ENCODE measurements around the gene FSD2. TPM values are rescaled to one million over a fixed set of nuclear protein-coding genes. Genes with fewer than 3 reads are reported as not detected.
"Not testable (repeated sequence)": the region's sequence is repeated elsewhere in the genome, so short reads cannot be mapped to it uniquely, and the experiment has no call there.

The FSD2 gene
- total and polyA plus RNA-seq, 10 donors = 0.02 to 0.03 (median 0.02) TPM; not detected in 7

GRCh38 chr15:82828075-82828474 is 22.2 kb upstream of the FSD2 start:
- DNase-seq = no peak
- peaks cover 0 to 16% (median 5%) of the 10 kb centered on the region in 6 donors for H3K4me1 ChIP-seq
- H3K36me3 ChIP-seq = peaks cover 5 to 100% (median 100%) of the 10 kb centered on the region in 6 donors
- no peak overlapping the region for H3K27ac ChIP-seq
- H3K27me3 ChIP-seq (replicated peaks in 1 of 7) = no peaks in the 10 kb centered on the region
- WGBS, 5 donors = 82 to 92% (median 87%) methylated on average over 1 of the region's 1 CpG
- TF ChIP-seq POLR2A (IDR thresholded peaks at IDR 0.05) = no peak
- no peak for TF ChIP-seq CTCF (IDR thresholded peaks at IDR 0.05 in 8 of 11, conservative IDR thresholded peaks at IDR 0.05 in 3 of 11)
- TF ChIP-seq POLR2AphosphoS5 (IDR thresholded peaks at IDR 0.05) = no peak
- no peak overlapping the region for H3K4me3 ChIP-seq
- H3K9me3 ChIP-seq = no peaks in the 10 kb centered on the region
- intact Hi-C loops (cut with DNase I; ENCODE audit: low total_unique reads) = no loop called here

- no peaks in the 10 kb centered on the region for H3K27me3 ChIP-seq (replicated peaks in 1 of 7)
- no peak overlapping the region for H3K4me3 ChIP-seq
- no peak overlapping the region for H3K27ac ChIP-seq
- WGBS, 5 donors = 88 to 96% (median 92%) methylated on average over 5 of the region's 5 CpGs
- no peak for DNase-seq
- no peaks in the 10 kb centered on the region for H3K9me3 ChIP-seq
- TF ChIP-seq CTCF (IDR thresholded peaks at IDR 0.05 in 8 of 11, conservative IDR thresholded peaks at IDR 0.05 in 3 of 11) = no peak
- TF ChIP-seq POLR2A (IDR thresholded peaks at IDR 0.05) = no peak
- TF ChIP-seq POLR2AphosphoS5 (IDR thresholded peaks at IDR 0.05) = no peak
- no peaks in the 10 kb centered on the region for H3K4me1 ChIP-seq
- peaks cover 3 to 100% (median 91%) of the 10 kb centered on the region in 6 donors for H3K36me3 ChIP-seq
- intact Hi-C loops (cut with DNase I; ENCODE audit: low total_unique reads) = no loop called here
These were observed 17.2 kb upstream of the FSD2 start for GRCh38 chr15:82823049-82823448.

- H3K4me1 ChIP-seq; H3K27ac ChIP-seq; intact Hi-C loops (cut with DNase I; ENCODE audit: low total_unique reads); DNase-seq; H3K9me3 ChIP-seq; H3K4me3 ChIP-seq; H3K27me3 ChIP-seq (replicated peaks in 1 of 7): not testable (repeated sequence)
- H3K36me3 ChIP-seq = peaks cover 3 to 100% (median 91%) of the 10 kb centered on the region in 6 donors
These were observed 16.0 kb upstream of the FSD2 start for GRCh38 chr15:82821851-82822250.

GRCh38 chr15:82821396-82821795 is 15.5 kb upstream of the FSD2 start:
- H3K9me3 ChIP-seq; H3K4me3 ChIP-seq; H3K27me3 ChIP-seq (replicated peaks in 1 of 7); H3K27ac ChIP-seq; H3K4me1 ChIP-seq; DNase-seq; intact Hi-C loops (cut with DNase I; ENCODE audit: low total_unique reads): not testable (repeated sequence)
- H3K36me3 ChIP-seq = peaks cover 3 to 100% (median 91%) of the 10 kb centered on the region in 6 donors
- 87 to 95% (median 91%) methylated on average over 3 of the region's 3 CpGs for WGBS, 5 donors

- H3K27ac ChIP-seq = no peak overlapping the region
- intact Hi-C loops (cut with DNase I; ENCODE audit: low total_unique reads) = no loop called here
- H3K9me3 ChIP-seq = no peaks in the 10 kb centered on the region
- DNase-seq = no peak
- no peak for TF ChIP-seq POLR2AphosphoS5 (IDR thresholded peaks at IDR 0.05)
- no peak for TF ChIP-seq CTCF (IDR thresholded peaks at IDR 0.05 in 8 of 11, conservative IDR thresholded peaks at IDR 0.05 in 3 of 11)
- no peak for TF ChIP-seq POLR2A (IDR thresholded peaks at IDR 0.05)
- peaks cover 0 to 13% (median 0%) of the 10 kb centered on the region in 6 donors for H3K4me1 ChIP-seq
- peaks cover 3 to 100% (median 89%) of the 10 kb centered on the region in 6 donors for H3K36me3 ChIP-seq
- H3K4me3 ChIP-seq = no peak overlapping the region
- no peaks in the 10 kb centered on the region for H3K27me3 ChIP-seq (replicated peaks in 1 of 7)
These were observed 14.3 kb upstream of the FSD2 start for GRCh38 chr15:82820128-82820527.
